GM12872 (cell line): ENCODE results near the gene GRID2.

Experiments
- CTCF ChIP-seq: IDR thresholded peaks from 3 replicates; pipeline ENCODE4 v1.5.1; 2011; ENCODE audit warnings: low read depth, mild to moderate bottlenecking, low read length, moderate library complexity; ENCODE audit not compliant: insufficient read depth

The GRID2 gene

GRCh38 chr4:93649828-93650227 lies 1346.1 kb downstream of the GRID2 start:
- no peak for TF ChIP-seq CTCF

- no peak for TF ChIP-seq CTCF
Observed at GRCh38 chr4:93654211-93654610, 1350.4 kb downstream of the GRID2 start.

- no peak for TF ChIP-seq CTCF
Observed at GRCh38 chr4:93657527-93657926, 1353.8 kb downstream of the GRID2 start.

GRCh38 chr4:93658443-93658842 lies 1354.7 kb downstream of the GRID2 start:
- no peak for TF ChIP-seq CTCF

- no peak for TF ChIP-seq CTCF
Observed at GRCh38 chr4:93659629-93660028, 1355.9 kb downstream of the GRID2 start.

- no peak for TF ChIP-seq CTCF
Observed at GRCh38 chr4:93660036-93660435, 1356.3 kb downstream of the GRID2 start.

GRCh38 chr4:93670434-93670833 lies 1366.7 kb downstream of the GRID2 start:
- TF ChIP-seq CTCF = no peak

GRCh38 chr4:93671093-93671492 lies 1367.3 kb downstream of the GRID2 start:
- no peak for TF ChIP-seq CTCF
